DND-41 (cell line): Measurements from ENCODE around the gene ABHD4.

Source experiments
- ATAC-seq: fragments of 200-7000 bp; cut with Tn5 transposase; 3 replicates; pipeline ENCODE4 v1.9.1; 2021; ENCODE audit warnings: low read depth; ENCODE audit not compliant: insufficient read depth
- DNase-seq: peaks from one replicate; pipeline ENCODE4 v3.0.0-alpha.2; 2020
- H2AFZ ChIP-seq: 2 replicates; pipeline ENCODE4 v1.6.0; 2012; ENCODE audit warnings: low read depth, low read length
- H3K27ac ChIP-seq: 2 replicates; pipeline ENCODE4 v1.5.1; 2012; ENCODE audit warnings: low read length, inconsistent platforms
- H3K27me3 ChIP-seq: fragments of 200-600 bp; sonication (generic); 2 replicates; pipeline ENCODE4 v1.6.0; 2012; ENCODE audit warnings: low read length, mild to moderate bottlenecking, inconsistent platforms; ENCODE audit not compliant: insufficient read depth, poor library complexity
- H3K36me3 ChIP-seq: 2 replicates; pipeline ENCODE4 v1.5.1; 2012; ENCODE audit warnings: low read length, inconsistent platforms; ENCODE audit not compliant: insufficient read depth
- H3K4me1 ChIP-seq: 2 replicates; pipeline ENCODE4 v1.5.1; 2012; ENCODE audit warnings: mild to moderate bottlenecking, low read length; ENCODE audit not compliant: insufficient read depth
- H3K4me2 ChIP-seq: 2 replicates; pipeline ENCODE4 v1.6.0; 2012; ENCODE audit warnings: mild to moderate bottlenecking, moderate library complexity, low read length, inconsistent platforms; ENCODE audit not compliant: insufficient read depth
- H3K4me3 ChIP-seq, 2 experiments: fragments of 200-600 bp in 1 of 2; shearing (Covaris generic) in 1 of 2; 2 replicates each; pipeline ENCODE4 v1.5.1; 2012 to 2016; ENCODE audit warnings: inconsistent platforms in 2 of 2, low read length in 2 of 2, mild to moderate bottlenecking in 2 of 2, low read depth in 1 of 2, moderate library complexity in 1 of 2
- H3K79me2 ChIP-seq: 2 replicates; pipeline ENCODE4 v1.6.0; 2012; ENCODE audit warnings: low read length, inconsistent platforms; ENCODE audit not compliant: insufficient read depth
- H3K9ac ChIP-seq: 2 replicates; pipeline ENCODE4 v1.6.0; 2012; ENCODE audit warnings: low read depth, mild to moderate bottlenecking, inconsistent platforms, low read length, moderate library complexity
- H3K9me3 ChIP-seq: 2 replicates; pipeline ENCODE4 v1.5.1; 2012; ENCODE audit warnings: low read length, moderate library complexity, mild to moderate bottlenecking, inconsistent platforms; ENCODE audit not compliant: insufficient read depth, severe bottlenecking
- H4K20me1 ChIP-seq: 2 replicates; pipeline ENCODE4 v1.6.0; 2012; ENCODE audit warnings: low read length; ENCODE audit not compliant: insufficient read depth
- EZH2 ChIP-seq: IDR thresholded peaks from 3 replicates; pipeline ENCODE4 v1.6.1; 2012; ENCODE audit warnings: borderline replicate concordance, low read depth, mild to moderate bottlenecking, moderate library complexity, low read length, inconsistent platforms; ENCODE audit not compliant: severe bottlenecking
- TF ChIP-seq, protein P1 (sequence below): IDR thresholded peaks from 2 replicates; pipeline ENCODE4 v1.5.1; 2012; ENCODE audit warnings: borderline replicate concordance, low read length, moderate library complexity, mild to moderate bottlenecking; ENCODE audit not compliant: poor library complexity, severe bottlenecking; ENCODE audit errors: extremely low read depth

Gene ABHD4

DNA sequence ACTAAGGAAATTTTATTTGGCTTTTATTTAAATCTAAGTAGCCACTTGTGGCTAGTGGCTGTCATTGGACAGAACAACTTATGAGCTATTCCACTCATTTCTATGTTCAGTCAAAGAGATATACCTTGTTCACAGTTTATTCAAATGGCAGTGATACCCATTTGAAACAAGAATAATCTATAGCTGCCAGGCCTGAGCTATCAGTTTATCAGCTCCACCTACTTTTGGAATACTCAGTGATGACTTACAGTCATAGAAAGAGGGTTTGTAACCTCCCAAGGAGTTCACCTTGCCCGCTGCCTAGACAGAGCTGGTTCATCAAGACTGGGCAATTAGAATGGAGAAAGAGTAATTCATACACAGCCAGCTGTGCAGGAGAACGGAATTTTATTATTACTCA is 4.5 kb upstream of the ABHD4 start:
- peaks cover 19% of the 10 kb centered on the region for H3K4me1 ChIP-seq
- no peak for TF ChIP-seq EZH2
- TF ChIP-seq, protein P1, sequence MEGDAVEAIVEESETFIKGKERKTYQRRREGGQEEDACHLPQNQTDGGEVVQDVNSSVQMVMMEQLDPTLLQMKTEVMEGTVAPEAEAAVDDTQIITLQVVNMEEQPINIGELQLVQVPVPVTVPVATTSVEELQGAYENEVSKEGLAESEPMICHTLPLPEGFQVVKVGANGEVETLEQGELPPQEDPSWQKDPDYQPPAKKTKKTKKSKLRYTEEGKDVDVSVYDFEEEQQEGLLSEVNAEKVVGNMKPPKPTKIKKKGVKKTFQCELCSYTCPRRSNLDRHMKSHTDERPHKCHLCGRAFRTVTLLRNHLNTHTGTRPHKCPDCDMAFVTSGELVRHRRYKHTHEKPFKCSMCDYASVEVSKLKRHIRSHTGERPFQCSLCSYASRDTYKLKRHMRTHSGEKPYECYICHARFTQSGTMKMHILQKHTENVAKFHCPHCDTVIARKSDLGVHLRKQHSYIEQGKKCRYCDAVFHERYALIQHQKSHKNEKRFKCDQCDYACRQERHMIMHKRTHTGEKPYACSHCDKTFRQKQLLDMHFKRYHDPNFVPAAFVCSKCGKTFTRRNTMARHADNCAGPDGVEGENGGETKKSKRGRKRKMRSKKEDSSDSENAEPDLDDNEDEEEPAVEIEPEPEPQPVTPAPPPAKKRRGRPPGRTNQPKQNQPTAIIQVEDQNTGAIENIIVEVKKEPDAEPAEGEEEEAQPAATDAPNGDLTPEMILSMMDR, result no peak
- no peaks in the 10 kb centered on the region for H4K20me1 ChIP-seq
- no peaks in the 10 kb centered on the region for H3K9me3 ChIP-seq
- no peak overlapping the region for H3K9ac ChIP-seq
- peaks cover 52% of the 10 kb centered on the region for H3K27me3 ChIP-seq
- no peak overlapping the region for H3K4me2 ChIP-seq
- H2AFZ ChIP-seq, result no peak overlapping the region
- H3K27ac ChIP-seq, result no peak overlapping the region
- no peaks in the 10 kb centered on the region for H3K36me3 ChIP-seq
- H3K4me3 ChIP-seq, result no peak overlapping the region
- DNase-seq (no peak), ATAC-seq (no peak)
- peaks cover 4% of the 10 kb centered on the region for H3K79me2 ChIP-seq

DNA sequence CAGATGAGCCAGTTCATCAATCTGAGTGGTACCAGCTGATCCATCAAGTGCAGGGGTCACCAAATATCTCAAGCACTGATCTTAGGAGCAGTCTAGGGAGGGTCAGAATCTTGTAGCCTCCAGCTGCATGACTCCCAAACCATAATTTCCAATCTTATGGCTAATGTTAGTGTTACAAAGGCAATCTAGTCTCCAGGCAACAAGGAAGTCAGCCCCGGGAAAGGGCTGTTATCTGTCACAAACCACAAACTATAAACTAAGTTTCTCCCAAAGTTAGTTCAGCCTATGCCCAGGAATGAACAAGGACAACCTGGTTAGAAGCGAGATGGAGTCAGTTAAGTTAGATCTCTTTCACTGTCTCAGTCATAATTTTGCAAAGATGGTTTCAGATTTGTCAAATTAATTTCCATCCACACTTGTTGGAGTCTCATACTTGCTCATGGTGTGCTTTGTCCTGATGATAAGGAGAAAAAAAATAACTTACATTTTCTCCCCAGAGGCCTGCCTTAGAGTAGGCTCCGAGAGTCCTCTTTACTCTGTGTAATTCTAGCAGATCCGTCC is 3.9 kb upstream of the ABHD4 start:
- Histone ChIP-seq H3K27me3 (peaks cover 58% of the 10 kb centered on the region), H3K9me3 (no peaks in the 10 kb centered on the region), H3K36me3 (no peaks in the 10 kb centered on the region), H2AFZ (no peak overlapping the region), H3K4me1 (peaks cover 22% of the 10 kb centered on the region), H3K79me2 (no peaks in the 10 kb centered on the region), H3K4me2 (no peak overlapping the region), H3K4me3 (no peak overlapping the region), H3K27ac (no peak overlapping the region), H3K9ac (no peak overlapping the region), H4K20me1 (no peaks in the 10 kb centered on the region)
- no peak for DNase-seq
- TF ChIP-seq, protein P1, result no peak
- TF ChIP-seq EZH2, result no peak
- ATAC-seq, result no peak

GRCh38 chr14:22596354-22596879 is 1.7 kb upstream of the ABHD4 start:
- DNase-seq, result no peak
- Histone ChIP-seq H3K9ac (no peak overlapping the region), H3K9me3 (no peaks in the 10 kb centered on the region), H4K20me1 (no peaks in the 10 kb centered on the region), H3K4me1 (peaks cover 13% of the 10 kb centered on the region), H3K79me2 (no peaks in the 10 kb centered on the region), H3K4me2 (no peak overlapping the region), H2AFZ (no peak overlapping the region), H3K36me3 (no peaks in the 10 kb centered on the region), H3K4me3 (no peak overlapping the region), H3K27me3 (peaks cover 79% of the 10 kb centered on the region), H3K27ac (no peak overlapping the region)
- no peak for ATAC-seq
- TF ChIP-seq EZH2, result no peak
- TF ChIP-seq, protein P1, result no peak

GRCh38 chr14:22597265-22597664 is 835 bp upstream of the ABHD4 start:
- no peaks in the 10 kb centered on the region for H3K36me3 ChIP-seq
- no peaks in the 10 kb centered on the region for H4K20me1 ChIP-seq
- DNase-seq (no peak), ATAC-seq (no peak)
- H3K4me2 ChIP-seq, result no peak overlapping the region
- H3K79me2 ChIP-seq, result no peaks in the 10 kb centered on the region
- peaks cover 87% of the 10 kb centered on the region for H3K27me3 ChIP-seq
- H3K9ac ChIP-seq, result no peak overlapping the region
- H2AFZ ChIP-seq, result no peak overlapping the region
- no peaks in the 10 kb centered on the region for H3K9me3 ChIP-seq
- no peak overlapping the region for H3K4me3 ChIP-seq
- H3K4me1 ChIP-seq, result peaks cover 13% of the 10 kb centered on the region
- no peak for TF ChIP-seq EZH2
- TF ChIP-seq, protein P1, result no peak
- H3K27ac ChIP-seq, result no peak overlapping the region
